Smooth muscle cell (in vitro differentiated cells): ENCODE results near the gene TMEM26. TPM values are rescaled to one million over a fixed set of nuclear protein-coding genes. Genes with fewer than 3 reads are reported as not detected.

Experiments used
- DNase-seq: peaks from one replicate; lab custom pipeline; 2025; ENCODE audit not compliant: unreplicated experiment; lab: John Stamatoyannopoulos, UW
- H2AFZ ChIP-seq: fragments of 200-600 bp; sonication (generic); 2 replicates; pipeline ENCODE4 v1.6.0; 2016; ENCODE audit warnings: antibody characterized with exemption, low read depth, mild to moderate bottlenecking
- H3F3A ChIP-seq: fragments of 200-600 bp; sonication (generic); 2 replicates; pipeline ENCODE4 v1.6.0; 2017; ENCODE audit warnings: antibody characterized with exemption, low read depth
- H3K27ac ChIP-seq: fragments of 200-600 bp; sonication (generic); 2 replicates; pipeline ENCODE4 v1.5.1; 2016; ENCODE audit warnings: low read depth, mild to moderate bottlenecking
- H3K27me3 ChIP-seq: fragments of 200-600 bp; sonication (generic); 2 replicates; pipeline ENCODE4 v1.6.1; 2016; ENCODE audit warnings: low read depth, mild to moderate bottlenecking
- H3K36me3 ChIP-seq: fragments of 200-600 bp; sonication (generic); 2 replicates; pipeline ENCODE4 v1.5.1; 2016; ENCODE audit warnings: low read depth
- H3K4me1 ChIP-seq: fragments of 200-600 bp; sonication (generic); 2 replicates; pipeline ENCODE4 v1.5.1; 2016; ENCODE audit warnings: low read depth
- H3K4me2 ChIP-seq: fragments of 200-600 bp; sonication (generic); 2 replicates; pipeline ENCODE4 v1.6.0; 2016; ENCODE audit warnings: mild to moderate bottlenecking
- H3K4me3 ChIP-seq: fragments of 200-600 bp; sonication (generic); 2 replicates; pipeline ENCODE4 v1.5.1; 2016; ENCODE audit warnings: mild to moderate bottlenecking
- H3K79me2 ChIP-seq: fragments of 200-600 bp; sonication (generic); 2 replicates; pipeline ENCODE4 v1.6.0; 2016; ENCODE audit warnings: low read depth, mild to moderate bottlenecking
- H3K9ac ChIP-seq: fragments of 200-600 bp; sonication (generic); 2 replicates; pipeline ENCODE4 v1.6.0; 2016; ENCODE audit warnings: low read depth
- H3K9me3 ChIP-seq: fragments of 200-600 bp; sonication (generic); replicated peaks from 2 replicates; pipeline ENCODE4 v1.5.1; 2016; ENCODE audit warnings: low read depth
- H4K20me1 ChIP-seq: fragments of 200-600 bp; sonication (generic); 2 replicates; pipeline ENCODE4 v1.6.0; 2016; ENCODE audit warnings: low read depth
- CTCF ChIP-seq: fragments of 200-600 bp; sonication (generic); IDR thresholded peaks from 2 replicates; pipeline ENCODE4 v1.5.1; 2017; ENCODE audit warnings: borderline replicate concordance, mild to moderate bottlenecking, antibody characterized with exemption; ENCODE audit not compliant: insufficient read depth, poor library complexity, severe bottlenecking
- WGBS: methylation state at CpG from one replicate; pipeline ENCODE4 v1.1.7; 2016; ENCODE audit warnings: low lambda C conversion rate; 5-methylcytosine and 5-hydroxymethylcytosine counted together
- polyA plus RNA-seq: library from polyadenylated mRNA; unstranded; fragments of >200 nt; fragmentation: Nextera tagmentation; extraction: Ambion mirVana; gene quantifications from 2 replicates; pipeline ENCODE4 v1.2.1, GENCODE V29; 2016
- total RNA-seq: library from RNA; depleted of rRNA; stranded (reverse); fragments of >200 nt; gene quantifications from 2 replicates; pipeline ENCODE4 v1.2.3, GENCODE V29; 2014

The TMEM26 gene
- total and polyA plus RNA-seq, 2 experiments from 2014 or later, result not detected

- TF ChIP-seq CTCF, result no peak
- Histone ChIP-seq H3K4me1 (no peaks in the 10 kb centered on the region), H3K4me3 (no peak overlapping the region), H3K36me3 (no peaks in the 10 kb centered on the region), H3K4me2 (peak overlapping the region; percentile 32), H3K9ac (no peak overlapping the region), H3K9me3 (no peaks in the 10 kb centered on the region), H2AFZ (no peak overlapping the region), H3F3A (no peaks in the 10 kb centered on the region), H3K27ac (no peak overlapping the region), H4K20me1 (no peaks in the 10 kb centered on the region), H3K79me2 (no peaks in the 10 kb centered on the region), H3K27me3 (no peaks in the 10 kb centered on the region)
- 32% methylated on average over 2 of the region's 2 CpGs for WGBS
- DNase-seq, result no peak
These were observed 14.8 kb downstream of the TMEM26 start for GRCh38 chr10:61438141-61438988.

GRCh38 chr10:61423178-61423577, 30.0 kb downstream of the TMEM26 start:
- H3K9me3 ChIP-seq, result peaks cover 25% of the 10 kb centered on the region
- H3K27ac ChIP-seq, result no peak overlapping the region
- H3K36me3 ChIP-seq, result peaks cover 3% of the 10 kb centered on the region
- DNase-seq, result no peak
- H3F3A ChIP-seq, result no peaks in the 10 kb centered on the region
- no peaks in the 10 kb centered on the region for H3K4me1 ChIP-seq
- H2AFZ ChIP-seq, result no peak overlapping the region
- no peak overlapping the region for H3K4me2 ChIP-seq
- TF ChIP-seq CTCF, result no peak
- no peaks in the 10 kb centered on the region for H3K79me2 ChIP-seq
- WGBS, result 80% methylated on average over 1 of the region's 1 CpG
- no peak overlapping the region for H3K9ac ChIP-seq
- H4K20me1 ChIP-seq, result no peaks in the 10 kb centered on the region
- H3K4me3 ChIP-seq, result no peak overlapping the region
- no peaks in the 10 kb centered on the region for H3K27me3 ChIP-seq

- peaks cover 9% of the 10 kb centered on the region for H3K9me3 ChIP-seq
- TF ChIP-seq CTCF, result no peak
- H3K36me3 ChIP-seq, result peaks cover under 1% of the 10 kb centered on the region
- no peaks in the 10 kb centered on the region for H4K20me1 ChIP-seq
- H3K4me3 ChIP-seq, result no peak overlapping the region
- no peak overlapping the region for H3K4me2 ChIP-seq
- no peak overlapping the region for H2AFZ ChIP-seq
- H3F3A ChIP-seq, result no peaks in the 10 kb centered on the region
- no peaks in the 10 kb centered on the region for H3K4me1 ChIP-seq
- H3K79me2 ChIP-seq, result no peaks in the 10 kb centered on the region
- no peaks in the 10 kb centered on the region for H3K27me3 ChIP-seq
- no peak for DNase-seq
- H3K27ac ChIP-seq, result no peak overlapping the region
- H3K9ac ChIP-seq, result no peak overlapping the region
- WGBS, result 61% methylated on average over 2 of the region's 2 CpGs
These were observed 35.5 kb downstream of the TMEM26 start for GRCh38 chr10:61417661-61418060.

- Histone ChIP-seq H3F3A (no peaks in the 10 kb centered on the region), H3K36me3 (no peaks in the 10 kb centered on the region), H4K20me1 (no peaks in the 10 kb centered on the region), H3K4me1 (no peaks in the 10 kb centered on the region), H3K79me2 (no peaks in the 10 kb centered on the region), H2AFZ (no peak overlapping the region), H3K27ac (no peak overlapping the region), H3K9me3 (peaks cover 4% of the 10 kb centered on the region), H3K9ac (no peak overlapping the region), H3K4me2 (no peak overlapping the region), H3K4me3 (no peak overlapping the region), H3K27me3 (no peaks in the 10 kb centered on the region)
- TF ChIP-seq CTCF, result no peak
- DNase-seq, result no peak
These were observed 37.4 kb downstream of the TMEM26 start for GRCh38 chr10:61415824-61416223.
